Fibroblast of the aortic adventitia (primary cell): ENCODE data around the gene ESPNL. TPM values are rescaled to one million over a fixed set of nuclear protein-coding genes. Genes with fewer than 3 reads are reported as not detected.

Experiments
- DNase-seq: peaks from one replicate; pipeline ENCODE4 v3.0.0-alpha.2; 2010; ENCODE audit warnings: low read depth
- H3K4me3 ChIP-seq: 2 replicates; pipeline ENCODE4 v1.5.1; 2011; ENCODE audit warnings: low read depth, mild to moderate bottlenecking, control low read depth, low read length, moderate library complexity
- CTCF ChIP-seq: IDR thresholded peaks from 2 replicates; pipeline ENCODE4 v1.5.1; 2011; ENCODE audit warnings: mild to moderate bottlenecking, low read length, control low read depth, inconsistent platforms; ENCODE audit not compliant: insufficient read depth
- total RNA-seq: library from RNA; depleted of rRNA; stranded (reverse); fragments of >200 nt; gene quantifications from 2 replicates; pipeline ENCODE4 v1.2.3, GENCODE V29; 2012; ENCODE audit warnings: low replicate concordance

The ESPNL gene
- total RNA-seq, 1 donor = 1.4 TPM

- TF ChIP-seq CTCF = no peak
- peak overlapping the region; percentile 28 for H3K4me3 ChIP-seq
- DNase-seq = no peak
Observed at GRCh38 chr2:238163481-238164198, 63.5 kb downstream of the ESPNL start.

- no peak overlapping the region for H3K4me3 ChIP-seq
- TF ChIP-seq CTCF = no peak
- DNase-seq = no peak
Observed at GRCh38 chr2:238164906-238165287, 64.8 kb downstream of the ESPNL start.

- H3K4me3 ChIP-seq = no peak overlapping the region
- no peak for TF ChIP-seq CTCF
- DNase-seq = no peak
Observed at GRCh38 chr2:238165288-238165921, 65.3 kb downstream of the ESPNL start.

- H3K4me3 ChIP-seq = no peak overlapping the region
- TF ChIP-seq CTCF = no peak
- no peak for DNase-seq
Observed at GRCh38 chr2:238166391-238167343, 66.5 kb downstream of the ESPNL start.

- no peak overlapping the region for H3K4me3 ChIP-seq
- no peak for TF ChIP-seq CTCF
- DNase-seq = no peak
Observed at GRCh38 chr2:238167344-238167715, 67.2 kb downstream of the ESPNL start.

GRCh38 chr2:238167761-238168160 is 67.6 kb downstream of the ESPNL start:
- DNase-seq = peak; percentile 25
- TF ChIP-seq CTCF = no peak
- no peak overlapping the region for H3K4me3 ChIP-seq
